Measurements from ENCODE around the gene NUAK2. TPM values are rescaled to one million over a fixed set of nuclear protein-coding genes. Genes with fewer than 3 reads are reported as not detected.
A peak's percentile ranks its signal among the peaks of the same experiment; 100 is the strongest.

Gene NUAK2
- total RNA-seq, 1 experiment from 2014 or later: 0.45 TPM

GRCh38 chr1:205274041-205274691, 47.4 kb downstream of the NUAK2 start:
- no peaks in the 10 kb centered on the region for H3K36me3 ChIP-seq (ENCODE audit: insufficient read depth, low read length, poor library complexity, severe bottlenecking)
- no peak for DNase-seq (ENCODE audit: low spot score)
- ChIA-PET CTCF (interaction anchor here (0.6 to 8.2 kb wide), 18 partner anchors 9 to 250 kb away, joined by 3 to 165 read pairs (median 6); partner anchors contain the start of gene NUAK2), POLR2A (ENCODE audit: low non-redundant PET) (no interaction called here)
- H3K4me3 ChIP-seq (ENCODE audit: low read depth, low read length, poor library complexity, severe bottlenecking): no peak overlapping the region
- no TSS peak for BruUV-seq (replicated peaks)
- no peak for TF ChIP-seq EZH2 (IDR thresholded peaks at IDR 0.05; ENCODE audit: borderline replicate concordance, low read depth, low read length, poor library complexity, severe bottlenecking)
- TF ChIP-seq, protein P1, sequence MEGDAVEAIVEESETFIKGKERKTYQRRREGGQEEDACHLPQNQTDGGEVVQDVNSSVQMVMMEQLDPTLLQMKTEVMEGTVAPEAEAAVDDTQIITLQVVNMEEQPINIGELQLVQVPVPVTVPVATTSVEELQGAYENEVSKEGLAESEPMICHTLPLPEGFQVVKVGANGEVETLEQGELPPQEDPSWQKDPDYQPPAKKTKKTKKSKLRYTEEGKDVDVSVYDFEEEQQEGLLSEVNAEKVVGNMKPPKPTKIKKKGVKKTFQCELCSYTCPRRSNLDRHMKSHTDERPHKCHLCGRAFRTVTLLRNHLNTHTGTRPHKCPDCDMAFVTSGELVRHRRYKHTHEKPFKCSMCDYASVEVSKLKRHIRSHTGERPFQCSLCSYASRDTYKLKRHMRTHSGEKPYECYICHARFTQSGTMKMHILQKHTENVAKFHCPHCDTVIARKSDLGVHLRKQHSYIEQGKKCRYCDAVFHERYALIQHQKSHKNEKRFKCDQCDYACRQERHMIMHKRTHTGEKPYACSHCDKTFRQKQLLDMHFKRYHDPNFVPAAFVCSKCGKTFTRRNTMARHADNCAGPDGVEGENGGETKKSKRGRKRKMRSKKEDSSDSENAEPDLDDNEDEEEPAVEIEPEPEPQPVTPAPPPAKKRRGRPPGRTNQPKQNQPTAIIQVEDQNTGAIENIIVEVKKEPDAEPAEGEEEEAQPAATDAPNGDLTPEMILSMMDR (conservative IDR thresholded peaks at IDR 0.05; ENCODE audit: low read depth, low read length): no peak
- H3K9me3 ChIP-seq (ENCODE audit: low read depth, low read length, poor library complexity, severe bottlenecking): no peaks in the 10 kb centered on the region
- intact Hi-C loops (cut with micrococcal nuclease; ENCODE audit: unreplicated experiment): loop anchor here (5.0 kb wide), 1 partner anchor 248 kb away; no protein-coding TSS in a partner anchor
- no peak overlapping the region for H3K27ac ChIP-seq (ENCODE audit: low read depth, low read length, poor library complexity, severe bottlenecking)
- no peaks in the 10 kb centered on the region for H3K27me3 ChIP-seq (replicated peaks; ENCODE audit: insufficient read depth, low read depth, low read length, poor library complexity)
- no peaks in the 10 kb centered on the region for H3K4me1 ChIP-seq (ENCODE audit: insufficient read depth, low read length, poor library complexity, severe bottlenecking)

DNA sequence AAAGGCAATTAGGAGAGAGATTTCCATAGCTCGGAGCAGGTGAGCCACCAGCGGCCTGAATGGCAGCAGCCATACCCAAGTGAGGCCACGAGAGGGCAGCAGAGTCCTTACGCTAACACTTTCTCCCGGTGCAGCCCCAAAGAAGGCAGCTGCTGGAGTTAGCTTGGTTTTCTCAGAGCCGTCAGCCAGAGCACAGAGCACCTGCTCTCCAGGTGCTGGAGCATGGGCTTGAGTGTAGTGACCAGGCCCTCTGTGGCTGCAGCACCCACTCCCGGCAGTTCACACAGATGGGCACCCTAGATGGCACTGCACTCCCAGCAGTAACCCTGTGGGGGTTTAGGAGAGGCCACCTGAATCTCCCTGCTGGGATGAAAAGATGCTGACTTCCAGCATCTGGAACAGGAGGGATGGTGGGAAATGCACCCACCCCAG, 48.0 kb downstream of the NUAK2 start:
- intact Hi-C loops (cut with micrococcal nuclease; ENCODE audit: unreplicated experiment): loop anchor here (1.0 to 5.0 kb wide), 2 partner anchors 52 to 249 kb away; no protein-coding TSS in a partner anchor
- H3K27ac ChIP-seq (ENCODE audit: low read depth, low read length, poor library complexity, severe bottlenecking): no peak overlapping the region
- no peaks in the 10 kb centered on the region for H3K4me1 ChIP-seq (ENCODE audit: insufficient read depth, low read length, poor library complexity, severe bottlenecking)

GRCh38 chr1:205272536-205272935, 49.0 kb downstream of the NUAK2 start:
- intact Hi-C loops (cut with micrococcal nuclease; ENCODE audit: unreplicated experiment): loop anchor here (5.0 kb wide), 1 partner anchor 250 kb away; no protein-coding TSS in a partner anchor
- ChIA-PET POLR2A (ENCODE audit: low non-redundant PET) (no interaction called here), CTCF (interaction anchor here (8.2 kb wide), 1 partner anchor 54 kb away, joined by 165 read pairs; no protein-coding TSS in a partner anchor)
- H3K4me1 ChIP-seq (ENCODE audit: insufficient read depth, low read length, poor library complexity, severe bottlenecking): no peaks in the 10 kb centered on the region
- no peak overlapping the region for H3K27ac ChIP-seq (ENCODE audit: low read depth, low read length, poor library complexity, severe bottlenecking)
- H3K27me3 ChIP-seq (replicated peaks; ENCODE audit: insufficient read depth, low read depth, low read length, poor library complexity): no peaks in the 10 kb centered on the region
- H3K4me3 ChIP-seq (ENCODE audit: low read depth, low read length, poor library complexity, severe bottlenecking): no peak overlapping the region
- no peaks in the 10 kb centered on the region for H3K36me3 ChIP-seq (ENCODE audit: insufficient read depth, low read length, poor library complexity, severe bottlenecking)
- no peak for DNase-seq (ENCODE audit: low spot score)
- H3K9me3 ChIP-seq (ENCODE audit: low read depth, low read length, poor library complexity, severe bottlenecking): no peaks in the 10 kb centered on the region
- BruUV-seq (replicated peaks): no TSS peak
- TF ChIP-seq, protein P1 (conservative IDR thresholded peaks at IDR 0.05; ENCODE audit: low read depth, low read length): no peak
- no peak for TF ChIP-seq EZH2 (IDR thresholded peaks at IDR 0.05; ENCODE audit: borderline replicate concordance, low read depth, low read length, poor library complexity, severe bottlenecking)

More for the DNA sequence above, 48.0 kb downstream of the NUAK2 start:
- no TSS peak for BruUV-seq (replicated peaks)
- ChIA-PET POLR2A (ENCODE audit: low non-redundant PET) (no interaction called here), CTCF (interaction anchor here (0.6 to 8.2 kb wide), 18 partner anchors 9 to 251 kb away, joined by 3 to 165 read pairs (median 6); partner anchors contain the start of gene NUAK2)
- Histone ChIP-seq H3K4me3 (ENCODE audit: low read depth, low read length, poor library complexity, severe bottlenecking) (no peak overlapping the region), H3K27me3 (replicated peaks; ENCODE audit: insufficient read depth, low read depth, low read length, poor library complexity) (no peaks in the 10 kb centered on the region), H3K9me3 (ENCODE audit: low read depth, low read length, poor library complexity, severe bottlenecking) (no peaks in the 10 kb centered on the region), H3K36me3 (ENCODE audit: insufficient read depth, low read length, poor library complexity, severe bottlenecking) (no peaks in the 10 kb centered on the region)
- DNase-seq (ENCODE audit: low spot score): peak; percentile 77
- TF ChIP-seq, protein P1 (conservative IDR thresholded peaks at IDR 0.05; ENCODE audit: low read depth, low read length): peak; percentile 96
- TF ChIP-seq EZH2 (IDR thresholded peaks at IDR 0.05; ENCODE audit: borderline replicate concordance, low read depth, low read length, poor library complexity, severe bottlenecking): no peak

All from A673 (cell line).